ENCODE results near the gene CLEC16A. TPM values are rescaled to one million over a fixed set of nuclear protein-coding genes. Genes with fewer than 3 reads are reported as not detected.
A peak's percentile ranks its signal among the peaks of the same experiment; 100 is the strongest.

CLEC16A gene
- total RNA-seq, 4 donors from 2014 or later: 19.9 to 38.3 (median 35.0) TPM

DNA sequence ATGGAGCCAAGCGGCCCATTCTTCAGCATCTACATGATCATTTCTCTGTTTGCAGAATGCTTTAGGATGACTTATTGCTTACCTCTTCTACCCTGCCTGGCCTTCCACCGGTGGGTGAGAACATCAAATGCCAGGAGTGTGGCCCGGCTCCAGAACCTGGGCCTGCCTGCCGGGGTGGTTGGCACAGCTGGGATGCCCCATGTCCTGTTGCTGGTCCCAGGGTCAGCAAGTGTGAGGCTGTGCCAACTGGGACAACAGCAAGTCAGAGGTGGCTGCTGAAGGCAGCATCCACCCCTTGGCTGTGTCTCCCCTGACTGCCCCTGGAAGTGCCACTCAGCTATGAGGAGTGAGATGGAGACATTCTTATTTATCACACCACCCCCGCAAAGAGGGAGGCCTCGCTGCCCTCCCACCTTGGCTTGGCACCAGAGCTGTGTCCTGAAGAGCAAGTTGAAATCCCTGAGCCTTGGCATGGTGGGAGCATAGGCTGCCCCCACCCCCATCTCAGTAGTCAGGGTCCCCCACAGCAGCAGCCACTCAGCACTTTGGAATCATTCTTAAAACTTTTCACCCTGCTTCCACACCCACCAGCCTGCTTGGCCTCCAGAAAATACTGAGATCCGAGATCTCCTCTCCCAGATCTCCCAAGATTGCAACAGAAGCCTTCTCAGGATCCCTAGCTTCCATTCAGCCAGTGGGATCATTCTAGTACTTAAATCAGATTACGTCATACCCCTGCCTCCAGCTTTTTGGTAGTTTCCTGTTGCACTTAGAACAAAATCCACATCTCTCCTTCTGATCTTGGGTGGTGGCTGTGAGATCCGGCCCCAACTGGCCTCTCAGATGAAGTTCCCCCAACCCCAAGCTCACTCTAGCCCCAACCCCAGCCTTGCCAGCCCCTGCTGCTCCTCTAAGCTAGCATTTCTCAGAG, 184.1 kb downstream of the CLEC16A start:
- Histone ChIP-seq H3K9me3 (no peaks in the 10 kb centered on the region), H3K27me3 (no peaks in the 10 kb centered on the region), H3K4me3 (no peak overlapping the region), H3K4me1 (peaks cover 0 to 63% (median 16%) of the 10 kb centered on the region in 3 donors), H3K36me3 (peaks cover 0 to 37% of the 10 kb centered on the region in 2 donors), H3K27ac (peak overlapping the region in 3 of 4 donors; percentile 64 to 76 (median 66))
- peak; percentile 28 for TF ChIP-seq POLR2AphosphoS5 (IDR thresholded peaks at IDR 0.05)
- TF ChIP-seq EP300 (IDR thresholded peaks at IDR 0.05): no peak
- ATAC-seq: peak; percentile 56
- WGBS, 2 donors (ENCODE audit: low coverage in 1 of 2): 46 to 47% methylated on average over 5 to 7 of the region's 9 CpGs

DNA sequence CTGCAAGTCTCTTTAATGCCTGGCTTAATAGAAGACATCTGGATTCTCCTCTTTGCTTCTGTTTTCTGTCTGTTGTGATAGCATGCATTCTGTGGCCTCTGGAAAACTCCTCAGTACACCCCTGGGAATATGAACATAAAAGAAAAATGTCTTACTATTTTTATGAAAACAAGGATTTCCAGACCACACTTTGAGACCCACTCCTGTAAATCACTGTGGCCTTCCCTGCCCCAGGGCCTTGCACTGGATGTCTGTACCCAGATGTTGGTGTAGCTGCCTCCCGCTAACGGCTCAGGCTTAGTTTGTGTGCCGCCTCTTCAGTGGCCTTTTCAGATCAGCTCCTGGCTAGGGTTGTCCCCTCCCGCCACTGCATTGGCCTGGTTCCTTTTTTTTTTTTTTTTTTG, 185.0 kb downstream of the CLEC16A start:
- Histone ChIP-seq H3K4me1 (peaks cover 0 to 72% (median 25%) of the 10 kb centered on the region in 3 donors), H3K27ac (peak overlapping the region in 2 of 4 donors; percentile 19 to 66)

GRCh38 chr16:11130978-11131665, 186.8 kb downstream of the CLEC16A start:
- TF ChIP-seq EP300 (IDR thresholded peaks at IDR 0.05): no peak
- TF ChIP-seq CTCF (IDR thresholded peaks at IDR 0.05): no peak
- TF ChIP-seq POLR2AphosphoS5 (IDR thresholded peaks at IDR 0.05): no peak
- TF ChIP-seq POLR2A (IDR thresholded peaks at IDR 0.05): no peak
- ATAC-seq: no peak

More for the DNA sequence above, 185.0 kb downstream of the CLEC16A start:
- ATAC-seq: no peak
- Histone ChIP-seq H3K9me3 (no peaks in the 10 kb centered on the region), H3K4me3 (no peak overlapping the region), H3K36me3 (peaks cover 0 to 28% of the 10 kb centered on the region in 2 donors), H3K27me3 (no peaks in the 10 kb centered on the region)
- 68 to 70% methylated on average over 3 to 4 of the region's 4 CpGs for WGBS, 2 donors (ENCODE audit: low coverage in 1 of 2)
- no peak for TF ChIP-seq CTCF (IDR thresholded peaks at IDR 0.05)
- no peak for TF ChIP-seq POLR2A (IDR thresholded peaks at IDR 0.05)
- TF ChIP-seq POLR2AphosphoS5 (IDR thresholded peaks at IDR 0.05): no peak
- no peak for TF ChIP-seq EP300 (IDR thresholded peaks at IDR 0.05)

DNA sequence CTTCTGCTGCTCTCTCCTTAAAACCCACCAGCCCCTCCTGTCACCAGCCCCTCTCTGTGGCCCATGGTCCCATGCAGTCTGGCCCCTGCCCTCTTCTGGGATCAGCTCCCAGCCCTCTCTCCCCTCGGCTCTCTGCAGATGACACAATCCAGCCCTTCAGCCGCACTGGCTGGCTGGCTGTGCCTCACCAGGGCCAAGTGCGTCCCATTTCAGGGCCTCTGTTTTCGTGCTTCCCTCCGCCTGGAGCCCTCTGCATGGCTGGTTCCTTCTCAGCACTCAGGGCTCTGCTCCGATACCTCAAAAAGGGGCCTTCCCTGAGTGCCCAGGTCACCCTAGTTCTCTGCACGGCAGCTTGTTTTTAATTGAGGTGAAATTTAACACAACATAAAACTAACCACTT, 187.3 kb downstream of the CLEC16A start:
- Histone ChIP-seq H3K9me3 (no peaks in the 10 kb centered on the region), H3K27ac (peak overlapping the region; percentile 4 to 81 (median 72)), H3K4me1 (peaks cover 0 to 86% (median 25%) of the 10 kb centered on the region in 3 donors), H3K36me3 (peaks cover 0 to 10% of the 10 kb centered on the region in 2 donors), H3K4me3 (no peak overlapping the region), H3K27me3 (no peaks in the 10 kb centered on the region)
- ATAC-seq: peak; percentile 37
- 0 to 40% methylated on average over 1 to 4 of the region's 7 CpGs for WGBS, 2 donors (ENCODE audit: low coverage in 1 of 2)
- no peak for TF ChIP-seq EP300 (IDR thresholded peaks at IDR 0.05)
- no peak for TF ChIP-seq CTCF (IDR thresholded peaks at IDR 0.05)
- TF ChIP-seq POLR2AphosphoS5 (IDR thresholded peaks at IDR 0.05): peak; percentile 33
- TF ChIP-seq POLR2A (IDR thresholded peaks at IDR 0.05): no peak

More at GRCh38 chr16:11130978-11131665, 186.8 kb downstream of the CLEC16A start:
- 89 to 100% methylated on average over 1 to 4 of the region's 8 CpGs for WGBS, 2 donors (ENCODE audit: low coverage in 1 of 2)
- Histone ChIP-seq H3K36me3 (peaks cover 0 to 11% of the 10 kb centered on the region in 2 donors), H3K4me3 (no peak overlapping the region), H3K27ac (peak overlapping the region; percentile 4 to 81 (median 72)), H3K27me3 (no peaks in the 10 kb centered on the region), H3K4me1 (peaks cover 0 to 86% (median 25%) of the 10 kb centered on the region in 3 donors), H3K9me3 (no peaks in the 10 kb centered on the region)

- Histone ChIP-seq H3K9me3 (no peaks in the 10 kb centered on the region), H3K4me3 (no peak overlapping the region), H3K4me1 (peaks cover 0 to 73% (median 21%) of the 10 kb centered on the region in 3 donors), H3K27ac (peak overlapping the region; percentile 37 to 81 (median 80)), H3K36me3 (peaks cover 0 to 7% of the 10 kb centered on the region in 2 donors), H3K27me3 (no peaks in the 10 kb centered on the region)
- TF ChIP-seq POLR2AphosphoS5 (IDR thresholded peaks at IDR 0.05) (peak; percentile 88), EP300 (IDR thresholded peaks at IDR 0.05) (no peak)
- 6 to 24% methylated on average over 7 of the region's 12 CpGs for WGBS, 2 donors (ENCODE audit: low coverage in 1 of 2)
- peak; percentile 83 for ATAC-seq
Observed at GRCh38 chr16:11133344-11133943, 189.1 kb downstream of the CLEC16A start.

Data from gastroesophageal sphincter (tissue), 4 donors.